Measurements from ENCODE around the gene PMEL.

GRCh38 chr12:56011509-56012090 is 45.8 kb upstream of the PMEL start:
- TF ChIP-seq CTCF (IDR thresholded peaks at IDR 0.05 in 4 of 5, conservative IDR thresholded peaks at IDR 0.05 in 1 of 5) (no peak), POLR2A (IDR thresholded peaks at IDR 0.05) (no peak)

Data from gastrocnemius medialis (tissue), 4 donors.